GM12875 (cell line): ENCODE results near the gene SMPDL3B.

Experiments used
- H3K4me3 ChIP-seq: one replicate; pipeline ENCODE4 v1.5.1; 2011; ENCODE audit warnings: low read depth, low read length, control low read depth
- TF ChIP-seq, protein P1 (sequence below): IDR thresholded peaks from 2 replicates; pipeline ENCODE4 v1.5.1; 2011; ENCODE audit warnings: low read depth, mild to moderate bottlenecking, control low read depth, inconsistent platforms, low read length, moderate library complexity, borderline replicate concordance; ENCODE audit not compliant: insufficient read depth

Gene SMPDL3B

DNA sequence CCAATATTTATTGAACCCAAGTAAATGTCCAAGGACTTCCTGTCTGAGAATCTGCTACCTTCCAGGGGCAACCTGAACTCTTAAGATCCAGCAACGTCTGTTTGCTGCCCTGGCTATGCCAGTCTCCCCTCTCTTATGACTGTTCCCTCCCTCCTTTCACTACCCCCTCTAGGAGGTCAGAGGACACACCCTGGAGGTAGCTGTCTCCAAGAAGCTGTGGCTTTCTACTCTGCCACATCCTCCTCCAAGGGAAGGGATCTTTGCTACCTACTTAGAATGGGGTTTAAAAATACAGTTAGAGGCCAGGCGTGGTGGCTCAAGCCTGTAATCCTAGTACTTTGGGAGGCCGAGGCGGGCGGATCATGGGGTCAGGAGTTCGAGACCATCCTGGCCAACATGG lies 3.6 kb upstream of the SMPDL3B start:
- TF ChIP-seq, protein P1, sequence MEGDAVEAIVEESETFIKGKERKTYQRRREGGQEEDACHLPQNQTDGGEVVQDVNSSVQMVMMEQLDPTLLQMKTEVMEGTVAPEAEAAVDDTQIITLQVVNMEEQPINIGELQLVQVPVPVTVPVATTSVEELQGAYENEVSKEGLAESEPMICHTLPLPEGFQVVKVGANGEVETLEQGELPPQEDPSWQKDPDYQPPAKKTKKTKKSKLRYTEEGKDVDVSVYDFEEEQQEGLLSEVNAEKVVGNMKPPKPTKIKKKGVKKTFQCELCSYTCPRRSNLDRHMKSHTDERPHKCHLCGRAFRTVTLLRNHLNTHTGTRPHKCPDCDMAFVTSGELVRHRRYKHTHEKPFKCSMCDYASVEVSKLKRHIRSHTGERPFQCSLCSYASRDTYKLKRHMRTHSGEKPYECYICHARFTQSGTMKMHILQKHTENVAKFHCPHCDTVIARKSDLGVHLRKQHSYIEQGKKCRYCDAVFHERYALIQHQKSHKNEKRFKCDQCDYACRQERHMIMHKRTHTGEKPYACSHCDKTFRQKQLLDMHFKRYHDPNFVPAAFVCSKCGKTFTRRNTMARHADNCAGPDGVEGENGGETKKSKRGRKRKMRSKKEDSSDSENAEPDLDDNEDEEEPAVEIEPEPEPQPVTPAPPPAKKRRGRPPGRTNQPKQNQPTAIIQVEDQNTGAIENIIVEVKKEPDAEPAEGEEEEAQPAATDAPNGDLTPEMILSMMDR = no peak
- no peak overlapping the region for H3K4me3 ChIP-seq

DNA sequence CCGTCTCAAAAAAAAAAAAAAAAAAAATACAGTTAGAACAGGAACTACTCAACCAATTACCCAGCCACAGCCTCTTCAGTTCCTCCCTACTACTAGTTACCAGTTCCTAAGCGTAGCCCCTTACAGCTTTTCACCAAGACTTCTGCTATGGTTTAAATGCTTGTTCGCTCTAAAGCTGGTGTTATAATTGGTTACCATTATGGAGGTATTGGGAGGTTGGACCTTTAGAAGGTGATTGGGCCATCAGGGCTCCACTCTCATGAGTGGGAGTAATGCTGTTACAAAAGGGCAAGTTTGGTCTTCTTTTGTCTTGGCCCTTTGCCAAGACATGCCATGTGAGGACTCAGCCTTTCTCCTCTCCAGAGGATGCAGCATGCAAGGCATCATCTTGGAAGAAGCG lies 3.0 kb upstream of the SMPDL3B start:
- H3K4me3 ChIP-seq = no peak overlapping the region
- TF ChIP-seq, protein P1 = no peak

DNA sequence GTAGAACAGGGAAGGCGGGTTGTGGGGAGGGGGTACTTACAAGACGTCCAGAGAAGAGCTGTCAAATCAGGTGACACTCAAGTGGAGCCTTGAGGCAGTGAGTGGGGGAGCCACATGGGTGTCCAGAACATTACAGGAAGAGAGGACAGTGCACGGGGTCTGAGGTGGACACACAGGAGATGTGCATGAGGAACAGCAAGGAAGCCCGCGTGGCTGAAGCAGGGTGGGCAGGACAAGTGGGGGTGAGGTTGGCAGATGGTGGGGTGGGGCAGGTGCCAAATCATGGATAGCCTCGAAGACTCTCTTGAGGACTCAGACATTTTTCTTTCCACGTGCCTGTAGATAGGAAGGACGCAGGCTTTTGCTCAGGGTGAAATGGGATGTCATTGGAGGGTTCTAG lies 921 bp downstream of the SMPDL3B start:
- TF ChIP-seq, protein P1 = no peak
- no peak overlapping the region for H3K4me3 ChIP-seq

DNA sequence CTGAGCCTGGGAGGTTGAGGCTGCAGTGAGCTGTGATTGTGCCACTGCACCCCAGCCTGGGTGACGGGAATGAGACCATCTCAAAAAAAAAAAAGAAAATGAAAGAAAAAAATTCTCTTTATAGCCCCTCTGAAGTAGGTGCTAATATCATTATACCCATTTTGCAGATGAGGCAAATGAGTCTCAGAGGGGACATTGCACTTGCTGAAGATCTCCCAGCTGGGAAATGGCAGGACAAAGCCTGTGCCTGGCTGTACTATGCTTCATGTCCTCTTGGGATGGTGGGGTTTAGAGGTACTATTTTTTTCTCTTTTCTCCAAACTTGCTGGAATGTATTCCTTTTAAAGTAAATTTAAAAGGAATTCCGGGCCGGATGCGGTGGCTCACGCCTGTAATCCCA lies 1.6 kb downstream of the SMPDL3B start:
- H3K4me3 ChIP-seq = no peak overlapping the region
- TF ChIP-seq, protein P1 = no peak

DNA sequence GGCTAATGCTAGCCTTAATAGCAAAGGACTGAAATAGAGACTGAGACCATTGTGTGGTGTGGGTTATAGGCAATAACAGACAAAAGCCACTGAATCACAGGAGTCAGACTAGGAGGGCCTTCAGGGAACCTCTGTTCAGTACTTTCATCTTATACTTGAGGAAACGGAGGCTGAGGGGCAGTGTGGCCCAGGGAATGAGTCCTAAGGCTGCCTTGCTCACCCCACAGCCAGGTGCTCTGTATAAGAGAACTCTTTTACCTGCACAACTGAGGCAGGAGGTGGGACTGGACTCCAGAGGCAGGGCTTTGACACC lies 2.7 kb downstream of the SMPDL3B start:
- TF ChIP-seq, protein P1 = no peak
- no peak overlapping the region for H3K4me3 ChIP-seq

DNA sequence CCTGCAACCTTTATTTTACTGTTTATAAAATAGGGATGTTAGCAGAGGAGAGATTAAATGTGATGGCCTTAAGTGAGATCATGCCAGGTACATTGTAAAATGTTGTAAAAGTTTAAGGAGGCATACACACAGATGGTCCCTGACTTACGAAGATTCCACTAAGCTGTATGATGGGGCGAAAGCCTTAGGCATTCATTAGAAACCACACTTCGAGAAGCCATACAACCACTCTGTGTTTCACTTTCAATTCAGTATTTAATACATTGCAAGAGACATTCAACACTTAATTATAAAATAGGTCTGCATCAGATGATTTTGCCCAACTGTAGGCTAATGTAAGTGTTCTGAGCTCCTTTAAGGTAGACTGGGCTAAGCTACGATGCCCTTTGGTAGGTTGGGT lies 3.7 kb downstream of the SMPDL3B start:
- no peak overlapping the region for H3K4me3 ChIP-seq
- TF ChIP-seq, protein P1 = no peak

DNA sequence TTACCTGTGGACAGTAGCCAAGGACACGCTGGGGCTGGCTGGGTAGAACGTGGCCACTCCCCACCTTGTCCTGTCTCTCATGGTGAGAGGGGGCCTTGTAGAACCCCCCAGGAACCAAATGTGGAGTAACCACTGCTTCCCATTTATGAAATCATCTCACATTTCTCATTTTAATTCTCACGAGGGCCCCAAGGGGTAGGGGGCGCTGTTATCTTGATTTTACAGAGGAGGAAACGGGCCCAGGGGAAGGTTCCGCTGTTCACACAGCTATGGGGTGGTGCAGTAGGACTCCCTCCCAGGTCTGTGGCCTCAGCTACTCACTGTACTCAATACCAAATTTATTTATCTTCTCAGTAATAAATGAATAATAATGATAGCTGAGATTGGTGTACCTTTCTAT lies 5.5 kb downstream of the SMPDL3B start:
- no peak overlapping the region for H3K4me3 ChIP-seq
- TF ChIP-seq, protein P1 = peak; percentile 43; the same call in 1 of the 2 replicates
